ENCODE results near the gene NGFR.

GRCh38 chr17:49523196-49523595 is 28.1 kb downstream of the NGFR start:
- TF ChIP-seq EZH2phosphoT487 (IDR thresholded peaks at IDR 0.05; ENCODE audit: low read length): no peak
- TF ChIP-seq CTCF (IDR thresholded peaks at IDR 0.05; ENCODE audit: low read length): no peak
